Activated naive CD4-positive, alpha-beta T cell treated with anti-CD3 and anti-CD28 coated beads, Interleukin-2, amount 10 ng/mL, durations not matched to agents 7 days and 5 days (primary cell): ENCODE measurements around the gene EPS8L2.

Experiments
- CTCF ChIA-PET: fragments of 350-600 bp; sonication (Branson Sonifier 250); formaldehyde crosslinking; loops from one replicate; lab custom pipeline; 2021; ENCODE audit warnings: antibody characterized with exemption; lab: Charles Lee
- DNase-seq: peaks from one replicate; pipeline ENCODE4 v3.0.0-alpha.2; 2020
- H3K27ac Mint-ChIP-seq: one replicate; pipeline ENCODE4 v1.8.0; 2021; ENCODE audit warnings: mild to moderate bottlenecking, moderate library complexity, mixed read lengths
- H3K27me3 Mint-ChIP-seq: one replicate; pipeline ENCODE4 v1.8.0; 2021; ENCODE audit warnings: mild to moderate bottlenecking, mixed read lengths
- H3K36me3 Mint-ChIP-seq: one replicate; pipeline ENCODE4 v1.8.0; 2021; ENCODE audit warnings: mixed read lengths
- H3K4me1 Mint-ChIP-seq: one replicate; pipeline ENCODE4 v1.8.0; 2021; ENCODE audit warnings: mixed read lengths
- H3K4me3 Mint-ChIP-seq: one replicate; pipeline ENCODE4 v1.8.0; 2021; ENCODE audit warnings: mild to moderate bottlenecking, moderate library complexity, mixed read lengths
- H3K9me3 Mint-ChIP-seq: one replicate; pipeline ENCODE4 v1.8.0; 2021; ENCODE audit warnings: mixed read lengths

Gene EPS8L2

GRCh38 chr11:761526-762108 lies 55.6 kb downstream of the EPS8L2 start:
- H3K27ac Mint-ChIP-seq: peak overlapping the region; percentile 37
- CTCF ChIA-PET: interaction anchor here (0.9 kb wide), 1 partner anchor 40 kb away, joined by 3 read pairs; no protein-coding TSS in a partner anchor
- no peaks in the 10 kb centered on the region for H3K9me3 Mint-ChIP-seq
- H3K36me3 Mint-ChIP-seq: peaks cover 44% of the 10 kb centered on the region
- H3K27me3 Mint-ChIP-seq: no peaks in the 10 kb centered on the region
- no peak overlapping the region for H3K4me3 Mint-ChIP-seq
- no peak for DNase-seq
- no peaks in the 10 kb centered on the region for H3K4me1 Mint-ChIP-seq

- H3K27ac Mint-ChIP-seq: no peak overlapping the region
- peak; percentile 49 for DNase-seq
- no peak overlapping the region for H3K4me3 Mint-ChIP-seq
- no peaks in the 10 kb centered on the region for H3K9me3 Mint-ChIP-seq
- H3K4me1 Mint-ChIP-seq: no peaks in the 10 kb centered on the region
- H3K27me3 Mint-ChIP-seq: no peaks in the 10 kb centered on the region
- peaks cover 40% of the 10 kb centered on the region for H3K36me3 Mint-ChIP-seq
- CTCF ChIA-PET: interaction anchor here (0.9 kb wide), 1 partner anchor 40 kb away, joined by 3 read pairs; no protein-coding TSS in a partner anchor
Measured at GRCh38 chr11:762421-763072, 56.5 kb downstream of the EPS8L2 start.

GRCh38 chr11:763073-763463 lies 57.0 kb downstream of the EPS8L2 start:
- Mint-ChIP-seq H3K27ac (no peak overlapping the region), H3K4me1 (no peaks in the 10 kb centered on the region), H3K4me3 (no peak overlapping the region), H3K9me3 (no peaks in the 10 kb centered on the region), H3K27me3 (no peaks in the 10 kb centered on the region), H3K36me3 (peaks cover 37% of the 10 kb centered on the region)
- CTCF ChIA-PET: interaction anchor here (1.6 kb wide), 1 partner anchor 39 kb away, joined by 5 read pairs; no protein-coding TSS in a partner anchor
- DNase-seq: no peak

- CTCF ChIA-PET: interaction anchor here (1.6 kb wide), 1 partner anchor 39 kb away, joined by 5 read pairs; no protein-coding TSS in a partner anchor
Measured at GRCh38 chr11:763549-764321, 57.7 kb downstream of the EPS8L2 start.

GRCh38 chr11:764322-765024 lies 58.4 kb downstream of the EPS8L2 start:
- H3K27ac Mint-ChIP-seq: no peak overlapping the region
- H3K9me3 Mint-ChIP-seq: no peaks in the 10 kb centered on the region
- peaks cover 35% of the 10 kb centered on the region for H3K36me3 Mint-ChIP-seq
- H3K4me1 Mint-ChIP-seq: no peaks in the 10 kb centered on the region
- CTCF ChIA-PET: interaction anchor here (1.3 to 1.6 kb wide), 2 partner anchors 14 to 40 kb away, joined by 3 to 5 read pairs; no protein-coding TSS in a partner anchor
- H3K4me3 Mint-ChIP-seq: no peak overlapping the region
- H3K27me3 Mint-ChIP-seq: no peaks in the 10 kb centered on the region
- no peak for DNase-seq

More at GRCh38 chr11:763549-764321, 57.7 kb downstream of the EPS8L2 start:
- no peak overlapping the region for H3K27ac Mint-ChIP-seq
- no peaks in the 10 kb centered on the region for H3K9me3 Mint-ChIP-seq
- no peaks in the 10 kb centered on the region for H3K4me1 Mint-ChIP-seq
- no peak for DNase-seq
- H3K36me3 Mint-ChIP-seq: peaks cover 37% of the 10 kb centered on the region
- H3K4me3 Mint-ChIP-seq: no peak overlapping the region
- no peaks in the 10 kb centered on the region for H3K27me3 Mint-ChIP-seq

GRCh38 chr11:765025-765801 lies 59.2 kb downstream of the EPS8L2 start:
- Mint-ChIP-seq H3K27me3 (no peaks in the 10 kb centered on the region), H3K9me3 (no peaks in the 10 kb centered on the region), H3K27ac (peak overlapping the region; percentile 58), H3K4me3 (no peak overlapping the region), H3K36me3 (peaks cover 31% of the 10 kb centered on the region), H3K4me1 (no peaks in the 10 kb centered on the region)
- CTCF ChIA-PET: interaction anchor here (0.7 to 1.3 kb wide), 5 partner anchors 10 to 46 kb away, joined by 3 to 6 read pairs (median 3); no protein-coding TSS in a partner anchor
- DNase-seq: peak; percentile 82

- DNase-seq: no peak
- no peaks in the 10 kb centered on the region for H3K27me3 Mint-ChIP-seq
- H3K27ac Mint-ChIP-seq: no peak overlapping the region
- H3K36me3 Mint-ChIP-seq: peaks cover 30% of the 10 kb centered on the region
- H3K4me3 Mint-ChIP-seq: no peak overlapping the region
- CTCF ChIA-PET: interaction anchor here (0.7 to 1.3 kb wide), 5 partner anchors 10 to 46 kb away, joined by 3 to 6 read pairs (median 3); no protein-coding TSS in a partner anchor
- no peaks in the 10 kb centered on the region for H3K9me3 Mint-ChIP-seq
- no peaks in the 10 kb centered on the region for H3K4me1 Mint-ChIP-seq
Measured at GRCh38 chr11:765802-766091, 59.7 kb downstream of the EPS8L2 start.

- CTCF ChIA-PET: interaction anchor here (0.7 to 1.3 kb wide), 5 partner anchors 10 to 47 kb away, joined by 3 to 6 read pairs (median 3); no protein-coding TSS in a partner anchor
- Mint-ChIP-seq H3K27ac (no peak overlapping the region), H3K4me1 (no peaks in the 10 kb centered on the region), H3K36me3 (peaks cover 29% of the 10 kb centered on the region), H3K27me3 (no peaks in the 10 kb centered on the region), H3K4me3 (no peak overlapping the region), H3K9me3 (no peaks in the 10 kb centered on the region)
- DNase-seq: no peak
Measured at GRCh38 chr11:766106-766935, 60.3 kb downstream of the EPS8L2 start.

GRCh38 chr11:766936-767210 lies 60.8 kb downstream of the EPS8L2 start:
- no peak for DNase-seq
- Mint-ChIP-seq H3K9me3 (no peaks in the 10 kb centered on the region), H3K4me1 (no peaks in the 10 kb centered on the region), H3K27me3 (no peaks in the 10 kb centered on the region), H3K4me3 (no peak overlapping the region), H3K27ac (no peak overlapping the region), H3K36me3 (peaks cover 24% of the 10 kb centered on the region)
- CTCF ChIA-PET: no interaction called here

- H3K27me3 Mint-ChIP-seq: no peaks in the 10 kb centered on the region
- CTCF ChIA-PET: no interaction called here
- H3K9me3 Mint-ChIP-seq: no peaks in the 10 kb centered on the region
- peak overlapping the region; percentile 37 for H3K27ac Mint-ChIP-seq
- no peak for DNase-seq
- H3K4me1 Mint-ChIP-seq: no peaks in the 10 kb centered on the region
- H3K4me3 Mint-ChIP-seq: no peak overlapping the region
- H3K36me3 Mint-ChIP-seq: peaks cover 23% of the 10 kb centered on the region
Measured at GRCh38 chr11:767238-767637, 61.2 kb downstream of the EPS8L2 start.

GRCh38 chr11:769887-770641 lies 64.0 kb downstream of the EPS8L2 start:
- CTCF ChIA-PET: no interaction called here
- H3K4me1 Mint-ChIP-seq: peaks cover 1% of the 10 kb centered on the region
- no peaks in the 10 kb centered on the region for H3K9me3 Mint-ChIP-seq
- no peaks in the 10 kb centered on the region for H3K27me3 Mint-ChIP-seq
- no peak for DNase-seq
- peaks cover 11% of the 10 kb centered on the region for H3K36me3 Mint-ChIP-seq
- no peak overlapping the region for H3K4me3 Mint-ChIP-seq
- peak overlapping the region; percentile 52 for H3K27ac Mint-ChIP-seq
